SK-N-SH treated with all-trans-retinoic acid at 6 μM for 48 hours (cell line): Measurements from ENCODE around the gene PLCD4.

Experiments used
- ATAC-seq: fragments of 200-7000 bp; cut with Tn5 transposase; 3 replicates; pipeline ENCODE4 v1.9.1; 2020; ENCODE audit warnings: mild to moderate bottlenecking, moderate library complexity
- ARNTL ChIP-seq: fragments of 450-650 bp; formaldehyde crosslinking; IDR thresholded peaks from 2 replicates; pipeline ENCODE4 v1.5.0; 2020; ENCODE audit warnings: low read depth, mild to moderate bottlenecking, moderate library complexity, borderline replicate concordance
- BACH2 ChIP-seq: fragments of 250-450 bp; sonication (Bioruptor Pico); IDR thresholded peaks from 2 replicates; pipeline ENCODE4 v1.9.0; 2021; ENCODE audit warnings: mild to moderate bottlenecking, borderline replicate concordance
- CREB5 ChIP-seq: fragments of 250-450 bp; sonication (Bioruptor Pico); IDR thresholded peaks from 2 replicates; pipeline ENCODE4 v1.5.1; 2020; ENCODE audit warnings: low read depth, mild to moderate bottlenecking, moderate library complexity
- CSDC2 ChIP-seq: fragments of 250-450 bp; sonication (Bioruptor Pico); IDR thresholded peaks from 2 replicates; pipeline ENCODE4 v1.5.0; 2020; ENCODE audit warnings: mild to moderate bottlenecking, moderate library complexity
- CSRNP3 ChIP-seq: fragments of 250-450 bp; sonication (Bioruptor Pico); IDR thresholded peaks from 2 replicates; pipeline ENCODE4 v1.5.1; 2021; ENCODE audit warnings: mild to moderate bottlenecking, moderate library complexity
- ESRRG ChIP-seq: fragments of 250-450 bp; sonication (Bioruptor Pico); IDR thresholded peaks from 2 replicates; pipeline ENCODE4 v1.6.1; 2021; ENCODE audit warnings: mild to moderate bottlenecking
- GLIS3 ChIP-seq: fragments of 250-450 bp; sonication (Bioruptor Pico); IDR thresholded peaks from 2 replicates; pipeline ENCODE4 v1.5.0; 2020; ENCODE audit warnings: mild to moderate bottlenecking, moderate library complexity
- OSR1 ChIP-seq: fragments of 250-450 bp; sonication (Bioruptor Pico); IDR thresholded peaks from 2 replicates; pipeline ENCODE4 v1.8.0; 2022; ENCODE audit warnings: moderate library complexity, mild to moderate bottlenecking, inconsistent platforms
- PATZ1 ChIP-seq: fragments of 250-450 bp; sonication (Bioruptor Pico); IDR thresholded peaks from 2 replicates; pipeline ENCODE4 v1.8.0; 2020; ENCODE audit warnings: mild to moderate bottlenecking, moderate library complexity, borderline replicate concordance
- POU6F1 ChIP-seq: fragments of 250-450 bp; sonication (Bioruptor Pico); IDR thresholded peaks from 2 replicates; pipeline ENCODE4 v1.8.0; 2021; ENCODE audit warnings: low read depth, mild to moderate bottlenecking, moderate library complexity, borderline replicate concordance
- PPARA ChIP-seq: fragments of 250-450 bp; sonication (Bioruptor Pico); IDR thresholded peaks from 2 replicates; pipeline ENCODE4 v1.5.0; 2020; ENCODE audit warnings: mild to moderate bottlenecking, borderline replicate concordance
- RARB ChIP-seq: fragments of 250-450 bp; sonication (Bioruptor Pico); IDR thresholded peaks from 2 replicates; pipeline ENCODE4 v1.8.0; 2021; ENCODE audit warnings: mild to moderate bottlenecking, moderate library complexity
- SNAI2 ChIP-seq: fragments of 250-450 bp; sonication (Bioruptor Pico); IDR thresholded peaks from 2 replicates; pipeline ENCODE4 v1.5.0; 2020; ENCODE audit warnings: mild to moderate bottlenecking, moderate library complexity
- TCF4 ChIP-seq: fragments of 250-450 bp; sonication (Bioruptor Pico); IDR thresholded peaks from 2 replicates; pipeline ENCODE4 v1.8.0; 2021; ENCODE audit warnings: mild to moderate bottlenecking, moderate library complexity, borderline replicate concordance
- TOX ChIP-seq: fragments of 250-450 bp; sonication (Bioruptor Pico); IDR thresholded peaks from 2 replicates; pipeline ENCODE4 v1.8.0; 2021; ENCODE audit warnings: mild to moderate bottlenecking, moderate library complexity, borderline replicate concordance
- TSHZ2 ChIP-seq: fragments of 250-450 bp; sonication (Bioruptor Pico); IDR thresholded peaks from 2 replicates; pipeline ENCODE4 v1.5.0; 2020; ENCODE audit warnings: mild to moderate bottlenecking, moderate library complexity
- ZC3H10 ChIP-seq: fragments of 250-450 bp; sonication (Bioruptor Pico); IDR thresholded peaks from 2 replicates; pipeline ENCODE4 v1.5.1; 2021; ENCODE audit warnings: mild to moderate bottlenecking, moderate library complexity
- ZFP3 ChIP-seq: fragments of 250-450 bp; sonication (Bioruptor Pico); IDR thresholded peaks from 2 replicates; pipeline ENCODE4 v1.5.0; 2020; ENCODE audit warnings: mild to moderate bottlenecking, moderate library complexity
- ZFP30 ChIP-seq: fragments of 450-650 bp; formaldehyde crosslinking; IDR thresholded peaks from 2 replicates; pipeline ENCODE4 v1.5.0; 2022; ENCODE audit warnings: mild to moderate bottlenecking, moderate library complexity
- ZNF70 ChIP-seq: fragments of 450-650 bp; formaldehyde crosslinking; IDR thresholded peaks from 2 replicates; pipeline ENCODE4 v1.5.0; 2020; ENCODE audit warnings: mild to moderate bottlenecking, moderate library complexity
- ZNF8 ChIP-seq: fragments of 450-650 bp; formaldehyde crosslinking; IDR thresholded peaks from 2 replicates; pipeline ENCODE4 v1.5.0; 2020; ENCODE audit warnings: mild to moderate bottlenecking, moderate library complexity

PLCD4 gene

GRCh38 chr2:218618102-218618860 is 10.6 kb downstream of the PLCD4 start:
- TF ChIP-seq ZC3H10 (CRISPR knock-in tag) = no peak
- no peak for TF ChIP-seq TSHZ2 (CRISPR knock-in tag)
- no peak for TF ChIP-seq CSDC2
- TF ChIP-seq ZNF8 = no peak
- no peak for TF ChIP-seq TOX (CRISPR knock-in tag)
- no peak for TF ChIP-seq ARNTL
- no peak for TF ChIP-seq OSR1 (CRISPR knock-in tag)
- no peak for TF ChIP-seq PPARA (CRISPR knock-in tag)
- TF ChIP-seq ZNF70 (CRISPR knock-in tag) = no peak
- no peak for TF ChIP-seq CREB5 (CRISPR knock-in tag)
- no peak for TF ChIP-seq POU6F1 (CRISPR knock-in tag)
- no peak for TF ChIP-seq TCF4 (CRISPR knock-in tag)
- peak; percentile 83 for ATAC-seq

GRCh38 chr2:218621007-218621406 is 13.3 kb downstream of the PLCD4 start:
- no peak for ATAC-seq
- TF ChIP-seq OSR1 (CRISPR knock-in tag) (no peak), ZNF70 (CRISPR knock-in tag) (no peak)

- TF ChIP-seq CSDC2 = no peak
- no peak for TF ChIP-seq ZNF70 (CRISPR knock-in tag)
- TF ChIP-seq PATZ1 = no peak
- TF ChIP-seq GLIS3 = no peak
- no peak for TF ChIP-seq ARNTL
- TF ChIP-seq CSRNP3 (CRISPR knock-in tag) = no peak
- TF ChIP-seq ZFP30 (CRISPR knock-in tag) = no peak
- no peak for TF ChIP-seq TSHZ2 (CRISPR knock-in tag)
- no peak for TF ChIP-seq TCF4 (CRISPR knock-in tag)
- no peak for TF ChIP-seq ZFP3 (CRISPR knock-in tag)
- no peak for TF ChIP-seq ZC3H10 (CRISPR knock-in tag)
- TF ChIP-seq ESRRG = no peak
- no peak for TF ChIP-seq BACH2 (CRISPR knock-in tag)
- TF ChIP-seq TOX (CRISPR knock-in tag) = no peak
- TF ChIP-seq POU6F1 (CRISPR knock-in tag) = no peak
- TF ChIP-seq RARB (CRISPR knock-in tag) = no peak
- no peak for TF ChIP-seq SNAI2 (CRISPR knock-in tag)
- no peak for TF ChIP-seq PPARA (CRISPR knock-in tag)
- no peak for TF ChIP-seq OSR1 (CRISPR knock-in tag)
- ATAC-seq = peak; percentile 39
Observed at GRCh38 chr2:218622606-218623365, 15.1 kb downstream of the PLCD4 start.
